CD4-positive, alpha-beta T cell treated with Interferon gamma for 1 hour (primary cell): Measurements from ENCODE around the gene TSPY1.
"Not testable (repeated sequence)": the region's sequence is repeated elsewhere in the genome, so short reads cannot be mapped to it uniquely, and the experiment has no call there.

ENCODE experiments used
- DNase-seq: peaks from one replicate; pipeline ENCODE4 v3.0.0-alpha.2; 2020

The TSPY1 gene

GRCh38 chrY:9466655-9467054 is at the start of gene TSPY1:
Gene TSPY1 (plus strand): TSS chrY:9466955. CDS start chrY:9467001, 46 bp downstream.
- DNase-seq, result not testable (repeated sequence)

GRCh38 chrY:9486967-9487366 is 20.2 kb downstream of the TSPY1 start, which contains the start of gene TSPY9:
Gene TSPY9 (plus strand): TSS chrY:9487267. CDS start chrY:9487313, 46 bp downstream.
- not testable (repeated sequence) for DNase-seq

- DNase-seq, result not testable (repeated sequence)
Observed at GRCh38 chrY:9504396-9504795, 37.6 kb downstream of the TSPY1 start.

- not testable (repeated sequence) for DNase-seq
Observed at GRCh38 chrY:9516287-9516686, 49.5 kb downstream of the TSPY1 start.
